PC-3 (cell line): ENCODE results near the gene SARNP. TPM values are rescaled to one million over a fixed set of nuclear protein-coding genes. Genes with fewer than 3 reads are reported as not detected.

Experiments
- ATAC-seq: fragments of 200-7000 bp; cut with Tn5 transposase; 2 replicates; pipeline ENCODE4 v1.9.1; 2020; ENCODE audit warnings: mild to moderate bottlenecking, moderate library complexity
- BruUV-seq: library from RNA; stranded (reverse); fragments of 400-500 nt; replicated peaks from 2 replicates; lab custom pipeline; 2021; lab: Mats Ljungman, UMichigan
- CTCF ChIA-PET: fragments of 300-600 bp; sonication (Branson Sonifier 250); formaldehyde crosslinking; loops from one replicate; lab custom pipeline; 2022; ENCODE audit warnings: antibody characterized with exemption; lab: Charles Lee
- POLR2A ChIA-PET: fragments of 300-600 bp; sonication (Branson Sonifier 250); formaldehyde crosslinking; loops from one replicate; lab custom pipeline; 2022; ENCODE audit warnings: antibody characterized with exemption; ENCODE audit not compliant: unreplicated experiment; lab: Charles Lee
- DNase-seq: peaks from one replicate; pipeline ENCODE4 v3.0.0-alpha.2; 2015
- H2AFZ ChIP-seq: fragments of 300-600 bp; sonication (generic); 2 replicates; pipeline ENCODE4 v1.6.0; 2016; ENCODE audit warnings: antibody characterized with exemption, low read length
- H3F3A ChIP-seq: fragments of 300-600 bp; sonication (generic); one replicate; pipeline ENCODE4 v1.6.0; 2017; ENCODE audit warnings: antibody characterized with exemption, low read length, control low read depth, mild to moderate bottlenecking; ENCODE audit not compliant: unreplicated experiment
- H3K27ac ChIP-seq: fragments of 300-600 bp; sonication (generic); 2 replicates; pipeline ENCODE4 v1.5.1; 2016; ENCODE audit warnings: mild to moderate bottlenecking, low read length
- H3K27me3 ChIP-seq: fragments of 300-600 bp; sonication (generic); 2 replicates; pipeline ENCODE4 v1.6.1; 2016; ENCODE audit warnings: low read length, mixed read lengths
- H3K36me3 ChIP-seq: fragments of 300-600 bp; sonication (generic); 2 replicates; pipeline ENCODE4 v1.6.1; 2016; ENCODE audit warnings: low read depth, mixed run types, low read length, mixed read lengths
- H3K4me1 ChIP-seq: fragments of 300-600 bp; sonication (generic); 2 replicates; pipeline ENCODE4 v1.5.1; 2016; ENCODE audit warnings: low read length; ENCODE audit not compliant: insufficient read depth
- H3K4me2 ChIP-seq: fragments of 300-600 bp; sonication (generic); 2 replicates; pipeline ENCODE4 v1.6.0; 2016; ENCODE audit warnings: low read length
- H3K4me3 ChIP-seq: fragments of 300-600 bp; sonication (generic); 2 replicates; pipeline ENCODE4 v1.5.1; 2016; ENCODE audit warnings: mild to moderate bottlenecking, low read length, mixed read lengths
- H3K79me2 ChIP-seq: fragments of 300-600 bp; sonication (generic); 2 replicates; pipeline ENCODE4 v1.6.1; 2017; ENCODE audit warnings: low read length, mixed read lengths
- H3K9ac ChIP-seq: fragments of 300-600 bp; sonication (generic); 2 replicates; pipeline ENCODE4 v1.6.0; 2016; ENCODE audit warnings: mild to moderate bottlenecking, low read length
- H3K9me2 ChIP-seq: fragments of 300-600 bp; sonication (generic); replicated peaks from 2 replicates; pipeline ENCODE4 v1.6.1; 2016; ENCODE audit warnings: mixed run types, low read length, mixed read lengths
- H3K9me3 ChIP-seq: fragments of 300-600 bp; sonication (generic); 2 replicates; pipeline ENCODE4 v1.6.1; 2016; ENCODE audit warnings: low read length, mixed read lengths
- H4K20me1 ChIP-seq: fragments of 300-600 bp; sonication (generic); 2 replicates; pipeline ENCODE4 v1.6.1; 2016; ENCODE audit warnings: low read length, mixed read lengths
- CTCF ChIP-seq: fragments of 300-600 bp; sonication (generic); conservative IDR thresholded peaks from 2 replicates; pipeline ENCODE4 v1.5.1; 2017; ENCODE audit warnings: antibody characterized with exemption, low read depth, mild to moderate bottlenecking, low read length
- EZH2 ChIP-seq: fragments of 300-600 bp; sonication (generic); IDR thresholded peaks from one replicate; pipeline ENCODE4 v1.6.1; 2017; ENCODE audit warnings: antibody characterized with exemption, mild to moderate bottlenecking, low read length; ENCODE audit not compliant: unreplicated experiment
- EZH2phosphoT487 ChIP-seq: fragments of 300-600 bp; sonication (generic); IDR thresholded peaks from 2 replicates; pipeline ENCODE4 v1.6.1; 2018; ENCODE audit warnings: mild to moderate bottlenecking, antibody characterized with exemption, low read length, borderline replicate concordance
- intact Hi-C: fragments of 100-400 bp; cut with micrococcal nuclease; formaldehyde crosslinking; loops from 2 replicates; pipeline ENCODE4 v1.9.0; 2023
- total RNA-seq: library from RNA; depleted of rRNA; stranded (reverse); fragments of >200 nt; gene quantifications from 2 replicates; pipeline ENCODE4 v1.2.3, GENCODE V29; 2014

Gene SARNP
- total RNA-seq, 1 experiment from 2014 or later: 103 TPM

- TF ChIP-seq CTCF: no peak
- TF ChIP-seq EZH2: no peak
- TF ChIP-seq EZH2phosphoT487: no peak
- Histone ChIP-seq H3K9ac (no peak overlapping the region), H3K9me3 (no peaks in the 10 kb centered on the region), H3K4me1 (no peaks in the 10 kb centered on the region), H3K4me3 (no peak overlapping the region), H3K27ac (no peak overlapping the region), H3F3A (no peaks in the 10 kb centered on the region), H4K20me1 (no peaks in the 10 kb centered on the region), H3K79me2 (no peaks in the 10 kb centered on the region), H3K4me2 (no peak overlapping the region), H2AFZ (no peak overlapping the region), H3K9me2 (no peaks in the 10 kb centered on the region), H3K36me3 (peaks cover 58% of the 10 kb centered on the region), H3K27me3 (no peaks in the 10 kb centered on the region)
- ChIA-PET CTCF (no interaction called here), POLR2A (no interaction called here)
- ATAC-seq: no peak
- DNase-seq: no peak
- no TSS peak for BruUV-seq
- intact Hi-C loops: no loop called here
Measured at GRCh38 chr12:55780685-55781084, 36.8 kb downstream of the SARNP start.

GRCh38 chr12:55777856-55778255, 39.7 kb downstream of the SARNP start:
- H3K27ac ChIP-seq: no peak overlapping the region
- DNase-seq (no peak), ATAC-seq (no peak)
- no peak overlapping the region for H2AFZ ChIP-seq
- no peaks in the 10 kb centered on the region for H3K9me3 ChIP-seq
- no peaks in the 10 kb centered on the region for H4K20me1 ChIP-seq
- CTCF ChIA-PET: no interaction called here
- POLR2A ChIA-PET: no interaction called here
- no peak for TF ChIP-seq EZH2
- TF ChIP-seq EZH2phosphoT487: no peak
- no peak for TF ChIP-seq CTCF
- H3K9me2 ChIP-seq: no peaks in the 10 kb centered on the region
- no peak overlapping the region for H3K4me3 ChIP-seq
- H3K79me2 ChIP-seq: no peaks in the 10 kb centered on the region
- no peaks in the 10 kb centered on the region for H3K4me1 ChIP-seq
- H3K27me3 ChIP-seq: no peaks in the 10 kb centered on the region
- no TSS peak for BruUV-seq
- no peaks in the 10 kb centered on the region for H3F3A ChIP-seq
- H3K4me2 ChIP-seq: no peak overlapping the region
- peaks cover 38% of the 10 kb centered on the region for H3K36me3 ChIP-seq
- intact Hi-C loops: no loop called here
- no peak overlapping the region for H3K9ac ChIP-seq

- Histone ChIP-seq H3K9me2 (no peaks in the 10 kb centered on the region), H3K9me3 (no peaks in the 10 kb centered on the region), H3K9ac (no peak overlapping the region), H3K36me3 (peaks cover 12% of the 10 kb centered on the region), H2AFZ (no peak overlapping the region), H3K4me3 (no peak overlapping the region), H3F3A (no peaks in the 10 kb centered on the region), H3K27me3 (no peaks in the 10 kb centered on the region), H4K20me1 (no peaks in the 10 kb centered on the region), H3K4me1 (no peaks in the 10 kb centered on the region), H3K27ac (no peak overlapping the region), H3K4me2 (no peak overlapping the region), H3K79me2 (no peaks in the 10 kb centered on the region)
- ATAC-seq: no peak
- no TSS peak for BruUV-seq
- ChIA-PET POLR2A (no interaction called here), CTCF (no interaction called here)
- TF ChIP-seq CTCF (no peak), EZH2 (no peak), EZH2phosphoT487 (no peak)
- intact Hi-C loops: no loop called here
- no peak for DNase-seq
Measured at GRCh38 chr12:55771736-55772135, 45.8 kb downstream of the SARNP start.
